Measurements from ENCODE around the gene LDLRAD2.
"Not testable (repeated sequence)": the region's sequence is repeated elsewhere in the genome, so short reads cannot be mapped to it uniquely, and the experiment has no call there.

The LDLRAD2 gene

GRCh38 chr1:21783679-21784603 lies 28.1 kb upstream of the LDLRAD2 start:
- no peak for DNase-seq

- DNase-seq, result not testable (repeated sequence)
These were observed 26.3 kb upstream of the LDLRAD2 start for GRCh38 chr1:21785764-21786163.

- DNase-seq, result no peak
These were observed 25.4 kb upstream of the LDLRAD2 start for GRCh38 chr1:21786640-21787039.

- DNase-seq, result no peak
These were observed 19.0 kb upstream of the LDLRAD2 start for GRCh38 chr1:21793104-21793503.

DNA sequence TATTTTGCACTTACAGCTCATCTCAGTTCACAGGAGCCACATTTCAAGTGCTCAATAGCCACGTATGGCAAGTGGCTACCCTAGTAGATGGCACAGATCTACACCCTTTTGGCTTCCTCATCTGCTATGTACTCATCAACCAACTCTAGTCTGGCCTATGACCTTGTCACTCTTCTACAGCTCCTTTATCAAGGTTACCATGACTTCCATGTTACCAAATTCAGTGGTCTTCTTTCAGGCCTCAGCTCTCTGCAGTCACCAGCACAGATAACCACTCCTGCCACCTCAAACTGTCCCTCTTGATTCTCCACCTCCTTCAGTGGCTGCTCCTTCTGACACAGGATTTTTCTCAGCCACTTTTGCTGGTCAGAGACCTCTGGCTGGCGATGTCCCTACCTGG lies 17.4 kb upstream of the LDLRAD2 start:
- no peak for DNase-seq

DNA sequence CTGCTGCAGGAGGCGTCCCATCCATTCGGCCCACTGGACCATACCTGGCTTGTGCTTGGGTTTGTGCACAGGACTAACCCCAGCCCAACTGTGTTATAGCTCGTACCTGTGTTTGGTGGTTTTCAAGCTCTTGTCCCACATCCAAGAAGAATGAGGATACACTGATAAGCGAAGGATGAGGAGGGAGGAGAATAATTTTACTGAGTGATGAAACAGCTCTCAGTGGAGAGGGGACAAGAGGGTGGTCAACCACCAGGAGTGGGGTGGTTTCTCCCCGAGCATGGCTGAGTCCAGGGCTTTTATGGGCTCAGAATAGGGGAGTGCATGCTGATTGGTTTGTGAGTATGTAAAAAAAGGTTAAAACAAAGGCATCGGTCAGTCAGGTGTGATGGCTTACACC lies 17.0 kb upstream of the LDLRAD2 start:
- no peak for DNase-seq

GRCh38 chr1:21799730-21800129 lies 12.3 kb upstream of the LDLRAD2 start:
- no peak for DNase-seq

GRCh38 chr1:21801100-21801499 lies 11.0 kb upstream of the LDLRAD2 start:
- no peak for DNase-seq

DNA sequence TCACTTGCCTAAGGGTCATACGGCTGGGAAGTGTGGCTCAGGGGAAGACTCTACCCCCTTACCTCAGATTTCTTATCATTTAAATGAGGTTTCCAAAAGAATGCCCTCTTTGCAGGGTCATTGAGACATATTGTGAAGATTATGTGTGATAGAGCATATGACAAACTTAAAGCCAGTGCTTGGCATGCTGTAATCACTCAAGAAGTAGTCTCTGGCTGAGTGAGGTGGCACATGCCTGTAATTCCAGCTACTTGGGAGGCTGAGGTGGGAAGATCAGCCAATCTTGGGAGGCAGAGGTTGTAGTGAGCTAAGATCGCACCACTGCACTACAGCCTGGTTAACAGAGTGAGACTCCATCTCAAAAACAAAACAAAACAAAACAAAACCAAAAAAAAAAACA lies 7.5 kb upstream of the LDLRAD2 start:
- no peak for DNase-seq

DNA sequence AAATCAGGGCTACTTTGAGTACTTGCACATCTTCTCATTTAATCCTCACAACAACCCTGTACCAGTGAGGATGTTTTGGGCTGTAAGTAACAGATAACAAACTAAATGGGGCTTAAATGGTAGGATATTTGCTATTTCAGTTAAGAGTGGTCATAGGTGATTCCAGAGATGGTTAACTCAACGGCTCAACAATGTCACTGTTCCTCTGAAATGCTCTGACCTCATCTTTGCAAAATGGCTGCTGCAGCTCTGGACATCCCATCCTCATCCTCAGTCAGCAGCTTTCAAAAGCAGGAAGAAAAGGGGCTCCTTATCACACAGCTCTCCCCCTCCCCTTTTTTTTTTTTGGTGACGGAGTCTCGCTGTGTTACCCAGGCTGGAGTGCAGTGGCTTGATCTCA lies 1.5 kb downstream of the LDLRAD2 start:
- DNase-seq, result no peak

DNA sequence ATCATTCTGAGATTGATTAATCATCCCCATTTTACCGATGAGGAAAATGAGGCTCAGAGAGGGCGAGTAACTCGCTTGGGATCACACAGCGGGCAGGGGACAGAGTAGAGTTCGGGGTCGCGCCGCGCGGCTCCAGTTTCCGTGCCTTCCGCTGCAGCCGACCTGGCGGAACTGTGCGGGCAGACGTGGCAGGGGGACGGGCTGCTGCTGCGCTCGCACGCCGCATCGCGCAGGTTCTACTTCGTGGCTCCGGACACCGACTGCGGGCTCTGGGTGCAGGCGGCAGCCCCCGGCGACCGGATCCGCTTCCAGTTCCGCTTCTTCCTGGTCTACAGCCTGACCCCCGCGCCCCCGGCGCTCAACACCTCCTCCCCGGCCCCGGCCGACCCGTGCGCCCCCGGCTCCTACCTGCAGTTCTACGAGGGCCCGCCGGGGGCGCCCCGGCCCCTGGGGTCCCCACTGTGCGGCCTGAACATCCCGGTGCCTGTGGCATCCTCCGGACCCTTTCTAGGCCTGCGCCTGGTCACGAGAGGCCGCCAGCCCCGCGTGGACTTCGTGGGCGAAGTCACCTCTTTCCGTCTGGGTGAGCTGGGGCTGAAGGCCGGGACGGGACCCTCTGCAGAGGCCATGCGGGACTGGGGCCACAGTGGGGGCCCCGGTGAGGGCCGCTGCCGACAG lies 2.3 kb downstream of the LDLRAD2 start:
- no peak for DNase-seq

DNA sequence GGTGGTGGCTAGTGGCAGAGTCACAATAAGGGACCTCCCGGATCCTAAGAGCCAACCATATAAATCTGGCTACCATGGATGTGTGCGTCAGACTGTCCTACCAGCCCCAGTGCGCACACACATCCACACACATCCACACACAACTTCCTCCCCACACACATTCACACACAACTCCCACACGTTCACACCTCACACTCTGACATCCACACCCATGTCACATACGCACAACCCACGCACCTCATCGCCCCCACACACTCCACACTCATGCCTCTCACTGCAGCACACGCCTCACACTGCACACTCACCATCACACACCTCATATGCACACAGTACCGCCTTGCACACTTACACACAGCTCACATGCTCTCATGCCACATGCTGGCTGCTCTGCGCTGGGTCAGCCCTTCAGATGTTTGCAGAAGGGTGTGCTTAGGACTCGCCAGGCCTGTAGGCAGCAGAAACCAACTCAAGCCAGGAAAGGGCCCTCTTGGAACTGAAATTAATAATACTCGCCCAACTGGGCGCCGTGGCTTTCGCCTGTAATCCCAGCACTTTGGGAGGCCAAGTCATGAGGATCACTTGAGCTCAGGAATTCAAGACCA lies 3.0 kb downstream of the LDLRAD2 start:
- no peak for DNase-seq

DNA sequence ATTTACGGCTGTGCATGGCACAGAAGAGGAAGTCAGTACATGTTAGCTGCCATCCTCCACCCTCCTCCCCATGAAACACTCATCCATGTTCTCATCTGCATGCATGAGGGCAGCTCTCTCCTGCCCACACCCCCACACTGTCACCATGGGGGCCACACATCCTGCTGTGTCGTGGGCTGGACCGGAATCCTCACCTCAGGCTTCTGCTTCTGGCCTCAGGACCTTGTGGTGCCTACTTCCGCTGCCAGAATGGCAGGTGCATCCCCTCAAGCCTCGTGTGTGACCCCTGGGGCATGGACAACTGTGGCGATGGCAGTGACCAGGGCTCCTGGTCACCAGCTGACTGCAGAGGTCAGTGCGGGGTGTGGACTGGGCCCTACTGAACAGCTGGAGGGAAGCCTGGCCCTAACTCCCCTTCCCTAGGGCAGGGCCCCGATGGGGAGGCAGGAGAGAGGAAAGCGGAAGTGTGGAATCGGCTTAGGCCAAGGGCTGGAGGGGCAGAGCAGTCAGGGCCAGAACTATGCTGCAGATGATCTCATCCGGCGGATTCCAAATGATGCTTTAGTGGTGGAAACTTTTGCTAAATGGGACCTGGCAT lies 3.8 kb downstream of the LDLRAD2 start:
- no peak for DNase-seq

- DNase-seq, result no peak
These were observed 4.7 kb downstream of the LDLRAD2 start for GRCh38 chr1:21816602-21817302.

DNA sequence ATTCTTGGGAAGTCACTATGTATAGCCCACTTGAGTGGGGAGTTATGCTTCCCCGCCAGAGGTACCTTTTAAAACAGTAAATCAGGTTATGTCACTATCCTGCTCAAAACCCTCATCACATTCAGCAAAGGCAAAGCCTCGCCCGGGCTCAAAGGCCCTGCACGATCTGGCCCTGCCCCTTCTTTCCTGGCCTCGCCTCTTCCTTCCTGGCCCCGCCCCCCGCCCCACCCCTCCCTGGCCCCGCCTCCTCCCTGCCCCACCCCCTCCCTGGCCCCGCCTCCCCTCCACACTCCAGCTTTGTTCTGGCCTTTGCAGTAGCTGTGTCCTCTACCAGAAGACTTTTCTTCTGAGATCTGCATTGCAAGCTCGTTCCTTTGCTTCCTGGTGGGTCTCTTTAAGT lies 6.6 kb downstream of the LDLRAD2 start:
- DNase-seq, result no peak

- DNase-seq, result no peak
These were observed 8.7 kb downstream of the LDLRAD2 start for GRCh38 chr1:21820597-21821232.

DNA sequence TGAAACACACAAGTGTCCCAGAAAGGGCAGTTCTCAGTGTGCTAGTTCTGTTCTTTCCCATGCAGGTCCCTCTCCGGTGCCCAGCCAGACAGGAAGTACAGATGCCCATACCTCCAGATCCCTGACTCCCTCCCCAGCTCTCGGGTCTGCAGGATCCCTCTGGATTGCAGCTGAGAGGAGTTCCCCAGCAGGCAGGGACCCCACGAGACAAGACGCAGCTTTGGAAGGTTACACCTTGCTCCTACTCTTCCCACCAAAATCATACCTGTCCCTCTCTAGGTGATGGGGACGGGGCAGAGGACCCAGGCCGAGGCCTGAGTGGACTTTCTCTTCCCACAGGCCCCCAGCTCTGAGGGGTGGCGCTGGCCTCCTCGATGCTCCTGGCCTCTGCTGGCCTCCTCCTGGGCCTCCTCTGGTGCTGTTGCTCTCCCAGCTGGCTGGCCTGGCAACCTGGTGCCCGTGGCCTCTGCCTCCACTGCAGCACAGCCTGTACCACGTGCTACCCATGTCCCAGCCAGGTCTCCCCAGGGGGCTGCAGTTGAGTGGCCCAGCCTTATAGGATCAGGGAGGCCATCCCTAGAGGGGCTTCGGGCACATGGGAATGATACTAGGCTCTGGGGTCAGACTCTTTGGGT lies 9.4 kb downstream of the LDLRAD2 start:
- DNase-seq, result no peak

- no peak for DNase-seq
These were observed 10.3 kb downstream of the LDLRAD2 start for GRCh38 chr1:21822349-21822748.

GRCh38 chr1:21823206-21823979 lies 11.3 kb downstream of the LDLRAD2 start:
- DNase-seq, result no peak

GRCh38 chr1:21823980-21824702 lies 12.1 kb downstream of the LDLRAD2 start:
- no peak for DNase-seq

Data from NCI-H2107 (cell line).